Suppressor macrophage treated with lipopolysaccharide for 4 hours (primary cell): ENCODE measurements around the gene FKBP2.

Experiments used
- DNase-seq: peaks from one replicate; pipeline ENCODE4 v3.0.0-alpha.2; 2020

The FKBP2 gene

DNA sequence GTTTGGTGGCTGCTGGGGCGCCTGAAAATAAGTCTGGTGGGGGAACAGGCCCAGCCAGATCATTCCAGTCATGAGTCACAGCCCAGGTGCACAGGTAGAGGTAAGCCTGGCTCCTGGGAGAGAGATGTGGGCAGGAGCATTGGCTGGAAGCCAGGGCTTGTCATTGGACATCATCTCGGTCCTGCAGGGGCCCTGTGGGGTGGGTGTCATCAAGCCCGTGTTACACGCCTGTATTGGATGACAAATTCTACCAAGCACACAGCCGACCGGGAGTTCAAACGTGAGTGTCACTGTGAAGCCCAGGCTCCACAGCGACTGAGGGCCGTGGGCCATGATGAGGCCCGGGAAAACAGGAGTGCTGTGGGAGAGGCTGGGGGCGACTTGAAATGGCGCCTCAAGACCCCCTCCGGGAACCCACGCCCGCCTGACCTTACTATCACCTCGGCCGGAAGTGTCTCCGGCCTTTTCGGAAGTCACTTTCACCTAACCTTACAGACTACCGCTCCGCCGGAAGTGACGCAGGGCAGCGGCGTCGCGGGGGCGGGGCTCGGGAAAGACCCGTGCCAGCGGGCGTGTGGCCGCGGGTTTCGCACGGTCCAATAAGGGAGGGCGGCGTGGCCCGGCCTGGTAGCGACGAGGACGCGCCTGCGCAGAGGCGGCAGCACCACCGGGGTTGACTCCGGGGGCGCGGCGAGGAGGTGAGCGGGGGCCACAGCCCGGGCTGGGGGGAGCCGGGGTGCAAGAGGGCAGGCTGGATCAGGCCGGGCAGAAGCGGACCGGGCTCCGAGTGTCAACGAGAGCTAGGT, at the start of gene FKBP2:
Gene FKBP2, plus strand, starts transcription at position 661 of the 806 bp plus-strand sequence. CDS start 1,293 bp downstream, outside the sequence.
- peak; percentile 99 for DNase-seq

DNA sequence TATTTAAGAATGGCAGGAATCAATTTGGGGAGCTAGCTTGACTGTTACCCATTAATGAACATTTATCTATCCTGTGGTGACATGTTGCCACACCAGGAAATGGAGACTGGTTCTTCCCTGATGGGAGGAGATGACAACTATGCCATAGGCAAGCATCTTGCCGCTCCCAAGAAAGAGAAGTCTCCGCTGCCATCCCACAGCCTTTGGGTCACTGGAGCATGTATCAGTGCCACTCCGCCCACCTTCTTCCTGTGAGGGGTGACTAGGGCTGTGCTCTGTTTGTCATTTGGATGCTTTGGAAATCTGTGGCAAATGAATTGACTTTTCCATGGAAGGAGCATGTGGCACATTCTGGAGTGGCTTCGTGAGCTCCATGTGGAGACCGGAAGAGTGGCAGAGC, 48.5 kb upstream of the FKBP2 start:
- peak; percentile 82 for DNase-seq

DNA sequence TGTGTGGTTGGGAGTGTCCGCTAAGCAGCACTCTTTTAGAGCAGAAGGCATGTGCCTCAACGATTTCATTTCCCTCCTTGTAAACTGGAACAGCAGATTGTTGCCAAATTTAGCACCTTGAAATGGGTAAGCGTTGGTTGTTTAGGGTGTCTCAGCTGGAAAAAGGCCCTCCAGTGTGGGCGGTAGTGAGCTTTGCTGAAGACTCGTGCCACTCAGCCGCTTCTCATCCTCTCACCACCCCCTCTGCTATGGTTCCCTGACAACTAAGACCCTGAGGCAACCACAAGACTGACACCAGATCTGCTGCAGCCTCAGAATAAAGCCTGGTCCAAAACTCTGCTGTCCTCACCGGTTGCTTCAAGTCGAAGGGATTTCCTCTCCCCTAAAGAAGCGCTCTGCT, 44.3 kb upstream of the FKBP2 start:
- DNase-seq, result peak; percentile 60

DNA sequence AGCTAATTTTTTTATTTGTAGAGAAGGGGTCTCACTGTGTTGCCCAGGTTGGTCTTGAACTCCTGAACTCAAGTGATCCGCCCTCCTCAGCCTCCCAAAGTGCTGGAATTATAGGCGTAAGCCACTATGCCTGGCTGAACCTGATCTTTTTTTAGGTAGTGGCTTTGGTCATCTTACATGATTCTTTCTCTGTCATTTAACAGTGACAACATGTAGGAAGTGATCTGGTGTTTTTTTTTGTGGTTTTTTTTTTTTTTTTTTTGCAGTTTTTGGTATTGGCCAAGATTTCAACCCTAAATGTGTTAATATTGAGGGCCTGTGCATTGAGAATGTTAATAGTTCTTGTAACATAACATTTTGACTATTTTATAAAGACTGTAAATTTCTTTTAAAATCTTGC, 42.4 kb upstream of the FKBP2 start:
- peak; percentile 33 for DNase-seq

DNA sequence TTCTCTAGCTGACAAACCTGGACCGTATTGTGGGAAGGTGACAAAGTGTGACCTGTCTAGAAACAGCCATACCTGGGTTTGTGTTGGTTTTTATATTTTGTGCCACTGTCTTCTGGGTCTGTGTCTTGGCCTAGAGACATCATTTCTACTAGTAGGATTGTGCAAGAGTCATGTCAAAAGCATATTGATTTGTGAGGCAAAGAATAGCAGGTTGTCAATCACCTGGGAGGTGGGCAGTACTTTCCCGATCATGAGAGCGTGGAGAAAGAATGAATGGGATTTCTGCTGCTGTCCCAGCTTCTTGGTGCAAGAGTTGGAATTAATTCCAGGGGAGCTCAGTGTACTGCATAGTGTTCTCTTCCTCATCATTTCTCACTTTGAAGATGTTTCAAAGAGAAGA, 39.4 kb upstream of the FKBP2 start:
- DNase-seq, result no peak

DNA sequence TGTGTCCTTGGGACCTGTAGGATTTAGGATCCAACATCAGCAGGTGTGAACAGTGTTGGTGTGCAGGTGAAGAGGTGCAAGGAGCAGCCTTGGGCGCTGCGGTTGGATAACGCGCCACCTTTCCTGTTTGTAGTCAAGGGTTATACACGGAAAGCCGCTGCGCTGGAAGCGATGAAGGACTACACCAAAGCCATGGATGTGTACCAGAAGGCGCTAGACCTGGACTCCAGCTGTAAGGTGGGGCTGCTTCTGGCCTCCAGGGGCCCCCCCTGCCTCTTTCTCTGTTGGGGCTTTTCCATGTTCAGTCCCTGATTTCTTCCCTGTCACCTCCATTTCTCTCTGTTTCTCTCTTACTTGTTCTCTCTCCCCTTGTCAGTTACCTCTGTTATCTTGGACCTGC, 37.9 kb upstream of the FKBP2 start:
- DNase-seq, result no peak

DNA sequence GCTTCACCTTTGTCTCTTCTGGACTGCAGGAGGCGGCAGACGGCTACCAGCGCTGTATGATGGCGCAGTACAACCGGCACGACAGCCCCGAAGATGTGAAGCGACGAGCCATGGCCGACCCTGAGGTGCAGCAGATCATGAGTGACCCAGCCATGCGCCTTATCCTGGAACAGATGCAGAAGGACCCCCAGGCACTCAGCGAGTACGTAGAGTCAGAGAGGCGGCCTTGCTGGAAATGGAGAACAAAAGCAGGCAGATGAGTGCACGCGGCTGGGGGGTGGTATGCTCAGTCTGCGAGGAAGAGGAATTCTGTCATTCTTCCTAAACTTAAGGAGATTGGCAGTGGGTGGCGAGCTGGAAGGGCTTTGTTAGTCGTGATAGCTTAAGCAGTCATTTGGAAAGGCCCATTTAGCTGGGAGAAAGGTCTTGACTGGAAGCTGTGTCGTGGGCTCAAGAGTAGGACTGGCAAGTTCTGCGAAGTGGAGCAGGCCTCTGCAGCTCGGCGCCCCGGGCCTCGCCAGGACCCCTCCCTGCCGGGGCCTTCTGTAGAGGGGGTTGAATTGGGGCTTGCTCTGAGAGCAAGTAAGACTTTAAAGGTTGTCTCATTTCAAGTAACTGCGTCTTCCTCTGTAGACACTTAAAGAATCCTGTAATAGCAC, 37.3 kb upstream of the FKBP2 start:
- no peak for DNase-seq

DNA sequence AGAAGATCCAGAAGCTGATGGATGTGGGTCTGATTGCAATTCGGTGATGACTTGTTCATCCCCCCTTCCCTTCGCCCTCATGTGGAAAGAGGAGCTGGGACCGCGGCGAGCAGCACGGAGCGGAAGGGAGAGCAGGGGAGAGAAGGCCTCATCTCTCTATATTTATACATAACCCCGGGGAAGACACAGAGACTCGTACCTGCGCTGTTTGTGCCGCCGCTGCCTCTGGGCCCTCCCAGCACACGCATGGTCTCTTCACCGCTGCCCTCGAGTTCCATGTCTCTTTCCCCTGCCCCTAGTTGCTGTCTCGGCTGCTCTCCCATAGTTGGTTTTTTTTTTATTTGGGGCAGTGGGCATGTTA, 36.8 kb upstream of the FKBP2 start:
- DNase-seq, result no peak

DNA sequence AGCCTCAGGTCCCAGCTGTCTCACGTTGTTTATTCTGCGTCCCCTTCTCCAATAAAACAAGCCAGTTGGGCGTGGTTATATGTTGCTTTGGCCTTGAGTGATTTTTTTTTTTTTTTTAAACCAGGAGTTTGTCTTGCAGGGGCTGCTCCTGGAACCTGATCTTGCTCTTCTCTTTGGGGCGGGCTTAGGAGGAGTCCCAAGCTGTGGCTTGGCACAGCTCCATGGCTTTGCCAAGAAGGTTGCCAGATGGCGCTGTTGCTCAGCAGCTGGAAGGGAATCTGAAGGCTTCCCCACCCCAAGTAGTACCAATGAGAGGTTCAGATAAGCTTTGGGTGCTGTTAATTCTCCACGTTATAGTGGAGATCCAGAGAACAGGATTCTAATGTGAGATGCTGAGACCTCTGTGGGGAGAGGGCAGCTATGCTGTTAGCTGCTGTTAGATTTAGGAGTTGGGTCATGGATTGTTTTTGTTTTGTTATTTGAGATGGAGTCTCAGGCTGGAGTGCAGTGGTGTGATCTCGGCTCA, 36.4 kb upstream of the FKBP2 start:
- peak; percentile 91 for DNase-seq

DNA sequence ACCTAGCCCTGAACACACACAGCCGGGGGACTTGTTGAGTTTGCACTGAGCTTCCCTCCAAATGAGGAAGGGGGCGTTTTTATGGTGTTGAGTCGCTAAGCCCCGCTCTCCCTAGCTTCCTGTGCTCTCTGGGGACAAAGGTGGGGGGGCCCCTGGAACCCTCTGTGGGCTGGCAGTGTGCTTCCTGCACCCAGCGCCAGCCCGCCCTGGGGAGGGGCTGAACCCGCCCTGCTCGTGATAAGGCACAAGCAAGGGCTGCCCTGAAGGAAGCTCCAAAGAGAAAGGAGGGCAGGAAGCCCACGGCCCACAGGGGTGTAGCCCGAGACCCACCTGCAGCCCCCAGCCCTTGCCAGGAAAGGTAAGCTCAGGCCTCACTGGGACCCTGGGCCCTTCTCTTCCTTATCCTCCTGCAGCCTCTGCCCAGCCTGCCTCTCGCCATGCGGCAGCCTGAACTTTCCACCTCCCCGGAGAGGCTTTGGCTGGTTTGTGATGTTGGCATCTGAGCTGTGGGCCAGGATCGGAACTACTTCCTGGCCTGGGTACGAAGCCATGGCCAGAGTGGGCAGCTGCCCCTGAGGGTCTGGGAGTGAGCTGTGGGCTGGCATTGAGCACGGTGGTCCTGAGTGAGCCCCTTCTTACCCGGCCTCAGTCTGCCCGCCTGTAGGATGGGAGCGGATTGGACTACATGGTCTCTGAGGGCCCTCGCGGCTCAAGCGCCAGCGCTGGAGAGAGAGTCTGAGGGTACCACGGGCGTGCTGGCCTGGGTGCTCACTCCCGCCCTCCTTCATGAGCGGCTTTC, 34.2 kb upstream of the FKBP2 start, which contains the start of gene FERMT3:
Gene FERMT3, plus strand, starts transcription at position 265 of the 799 bp plus-strand sequence. CDS start 644 bp downstream, outside the sequence.
- peak; percentile 72 for DNase-seq

DNA sequence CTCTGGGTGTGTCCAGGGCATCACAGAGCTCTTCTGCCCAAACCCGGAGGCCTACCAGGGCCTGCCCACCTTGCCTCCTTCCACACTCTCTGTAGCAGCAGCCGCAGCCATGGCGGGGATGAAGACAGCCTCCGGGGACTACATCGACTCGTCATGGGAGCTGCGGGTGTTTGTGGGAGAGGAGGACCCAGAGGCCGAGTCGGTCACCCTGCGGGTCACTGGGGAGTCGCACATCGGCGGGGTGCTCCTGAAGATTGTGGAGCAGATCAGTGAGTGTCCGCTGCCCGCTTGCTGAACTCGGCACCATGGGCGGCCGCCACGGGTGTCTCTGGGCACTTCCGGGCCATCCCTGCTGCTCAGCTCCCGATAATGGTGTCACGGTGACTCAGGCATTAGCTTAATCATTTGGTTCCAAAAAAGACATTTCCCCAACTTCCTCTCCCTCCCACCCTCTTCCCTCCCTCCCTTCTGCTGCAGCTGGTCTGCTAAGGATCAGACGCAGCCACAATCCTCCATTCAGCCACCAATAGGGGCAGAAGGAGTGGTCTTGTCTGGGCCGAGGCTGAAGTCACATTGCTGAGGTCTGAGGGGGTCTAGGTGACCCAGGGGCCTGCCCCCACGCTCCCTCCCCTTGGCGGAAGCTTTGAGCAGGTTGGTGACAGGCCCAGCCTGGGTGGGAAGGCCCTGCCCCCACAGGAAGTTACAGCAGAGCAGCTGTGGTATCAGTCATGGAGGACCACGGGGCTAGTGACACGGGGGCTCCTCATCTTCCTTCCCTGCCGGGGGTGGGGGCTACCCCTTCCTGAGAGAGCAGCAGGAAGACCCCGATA, 33.4 kb upstream of the FKBP2 start:
- peak; percentile 93 for DNase-seq

DNA sequence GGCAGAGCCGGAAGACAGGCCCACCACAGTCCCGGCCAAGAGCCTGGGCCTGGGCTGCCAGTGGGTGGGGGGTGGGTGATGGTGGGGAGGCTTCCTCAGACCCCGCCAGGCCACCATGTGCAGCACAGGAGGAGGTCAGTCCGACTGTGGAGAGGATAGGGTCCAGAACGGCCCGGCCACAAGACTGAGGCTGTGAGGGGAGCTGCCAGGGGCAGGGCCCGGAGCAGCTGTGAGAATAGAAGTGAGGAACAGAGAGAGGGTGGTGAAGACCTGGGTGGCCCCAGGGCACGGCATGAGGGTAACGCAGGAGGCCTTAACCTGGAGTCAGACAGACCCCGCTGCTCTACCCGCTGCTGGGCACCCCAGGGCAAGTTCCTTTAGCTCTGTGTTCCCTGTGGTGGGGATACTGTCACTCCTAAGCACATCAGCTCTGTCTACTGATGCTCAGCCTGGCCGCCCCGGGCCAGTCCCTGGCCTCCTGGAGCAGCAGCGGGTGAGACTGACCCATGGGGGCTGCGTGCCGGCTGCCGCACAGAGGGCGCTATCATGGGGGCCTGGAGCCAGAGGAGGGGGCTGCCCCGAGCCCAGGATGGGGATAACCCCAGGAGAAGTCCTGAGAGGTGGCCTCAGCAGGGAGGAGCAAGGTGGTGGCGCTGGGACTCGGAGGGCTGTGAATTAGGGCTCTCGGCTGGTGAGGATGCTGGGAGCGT, 32.7 kb upstream of the FKBP2 start:
- DNase-seq, result no peak

DNA sequence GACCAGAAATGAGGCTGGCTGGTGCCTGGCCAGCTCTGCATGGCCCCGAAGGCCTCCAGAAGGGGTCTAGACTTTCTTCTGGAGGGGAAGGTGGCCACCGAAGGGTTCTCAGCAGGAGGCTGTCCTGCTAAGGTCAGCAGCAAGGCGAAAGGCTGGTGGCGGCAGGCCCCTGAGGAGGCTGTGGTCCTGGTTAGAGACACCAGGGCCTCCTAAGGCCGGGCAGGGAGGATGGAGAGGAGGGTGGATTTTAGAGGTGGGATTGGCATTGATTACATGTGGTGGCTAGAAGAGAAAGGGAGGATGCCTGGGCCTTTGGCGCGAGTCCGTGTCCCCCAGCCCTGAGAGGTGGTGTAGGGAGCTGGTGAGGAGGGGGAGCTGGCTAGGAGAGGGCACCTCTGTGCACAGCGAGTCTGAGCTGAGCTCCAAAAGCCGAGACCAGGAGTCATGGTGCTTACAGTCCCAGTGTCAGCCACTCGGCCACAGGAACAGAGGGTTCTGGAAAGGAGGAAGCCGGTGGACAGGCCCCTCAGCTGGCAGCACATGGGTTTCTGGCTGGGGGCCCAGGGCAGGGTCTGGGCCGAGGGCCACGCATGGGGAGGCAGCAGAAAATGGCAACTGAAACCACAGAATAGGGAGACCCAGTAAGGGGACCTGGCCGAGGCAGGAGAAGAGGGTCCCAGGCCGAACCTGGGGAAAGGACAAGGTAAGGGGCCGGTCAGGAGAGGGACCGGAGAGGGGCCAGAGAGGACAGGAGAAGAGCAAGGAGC, 31.9 kb upstream of the FKBP2 start:
- DNase-seq, result no peak

DNA sequence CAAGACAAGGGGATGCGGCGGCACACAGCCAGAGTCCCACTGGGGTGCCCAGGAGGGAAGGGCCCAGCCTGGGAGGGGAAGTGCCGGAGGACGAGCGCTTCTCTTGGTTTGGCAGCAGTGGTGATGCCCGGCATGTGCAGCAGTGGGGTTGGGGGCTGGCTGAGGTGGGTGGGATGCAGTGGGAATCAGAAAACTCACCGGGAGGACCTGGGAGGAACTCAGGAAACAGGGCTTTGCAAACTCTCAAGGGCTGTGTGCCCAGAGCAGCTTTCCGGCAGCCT, 31.4 kb upstream of the FKBP2 start:
- DNase-seq, result no peak

DNA sequence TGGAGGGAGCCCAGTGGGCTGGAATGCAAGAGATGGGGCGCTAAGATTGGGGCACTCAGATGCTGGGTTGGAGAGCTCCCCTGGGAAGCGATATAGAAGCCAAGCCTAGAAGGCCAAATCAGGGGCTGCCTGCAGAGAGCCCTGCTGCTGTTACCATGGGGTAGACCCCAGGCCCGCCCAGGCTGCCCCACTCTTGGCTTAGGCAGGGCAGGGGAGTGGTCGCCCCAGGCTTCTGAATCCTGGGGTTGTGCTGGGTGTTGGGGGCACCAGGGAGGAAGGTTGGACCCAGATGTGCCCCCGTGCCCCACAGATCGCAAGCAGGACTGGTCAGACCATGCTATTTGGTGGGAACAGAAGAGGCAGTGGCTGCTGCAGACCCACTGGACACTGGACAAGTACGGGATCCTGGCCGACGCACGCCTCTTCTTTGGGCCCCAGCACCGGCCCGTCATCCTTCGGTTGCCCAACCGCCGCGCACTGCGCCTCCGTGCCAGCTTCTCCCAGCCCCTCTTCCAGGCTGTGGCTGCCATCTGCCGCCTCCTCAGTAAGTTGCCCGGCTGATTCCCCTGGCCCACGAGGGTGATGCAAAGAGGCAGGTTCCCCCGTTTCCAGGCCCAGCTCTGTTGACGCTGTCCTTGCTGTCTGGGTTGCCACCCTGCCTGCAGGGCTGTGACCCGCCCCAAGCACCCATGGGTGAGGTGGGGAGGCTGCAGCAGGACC, 30.4 kb upstream of the FKBP2 start:
- no peak for DNase-seq

DNA sequence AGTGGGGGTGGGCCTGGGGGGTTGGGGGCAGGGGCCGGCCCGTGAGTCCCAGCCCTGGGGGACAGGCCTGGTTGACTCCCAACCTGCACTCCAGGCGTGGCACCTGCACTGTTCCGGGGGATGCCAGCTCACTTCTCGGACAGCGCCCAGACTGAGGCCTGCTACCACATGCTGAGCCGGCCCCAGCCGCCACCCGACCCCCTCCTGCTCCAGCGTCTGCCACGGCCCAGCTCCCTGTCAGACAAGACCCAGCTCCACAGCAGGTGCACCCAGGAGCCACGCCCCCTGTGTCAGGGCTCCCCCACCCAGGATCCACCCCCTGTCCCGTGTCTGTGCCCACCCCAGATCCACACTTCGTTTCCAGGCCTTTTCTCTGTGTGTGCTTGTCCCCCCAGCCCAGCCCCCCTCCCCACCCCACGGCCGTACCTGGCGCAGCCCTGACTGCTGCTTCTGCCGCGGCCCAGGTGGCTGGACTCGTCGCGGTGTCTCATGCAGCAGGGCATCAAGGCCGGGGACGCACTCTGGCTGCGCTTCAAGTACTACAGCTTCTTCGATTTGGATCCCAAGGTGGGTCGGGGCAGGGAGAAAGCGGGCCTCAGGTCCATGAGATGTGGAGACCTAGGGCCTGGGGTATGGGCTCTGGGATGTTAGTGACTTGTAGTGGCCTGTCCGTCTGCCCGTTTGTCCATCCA, 29.6 kb upstream of the FKBP2 start:
- no peak for DNase-seq

DNA sequence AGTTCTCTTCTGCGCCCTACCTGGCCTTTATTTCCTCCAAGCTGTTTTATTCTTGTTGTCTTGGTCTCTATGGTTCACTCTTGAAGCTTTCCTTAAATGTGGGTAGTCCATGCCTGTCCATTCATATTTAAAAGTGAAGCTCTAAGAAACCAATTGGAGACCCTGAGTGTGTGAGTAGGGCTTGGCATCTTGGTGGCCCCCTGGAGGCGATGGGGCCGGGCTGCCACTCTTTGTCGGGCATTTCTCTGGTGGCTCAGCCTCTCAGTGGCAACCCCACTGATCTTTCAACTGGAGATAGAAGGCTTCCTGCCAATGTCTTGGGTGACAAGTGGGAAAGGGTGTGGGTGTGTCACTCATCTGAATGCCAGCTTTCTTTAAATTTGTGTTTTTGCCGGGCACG, 24.0 kb upstream of the FKBP2 start:
- no peak for DNase-seq

DNA sequence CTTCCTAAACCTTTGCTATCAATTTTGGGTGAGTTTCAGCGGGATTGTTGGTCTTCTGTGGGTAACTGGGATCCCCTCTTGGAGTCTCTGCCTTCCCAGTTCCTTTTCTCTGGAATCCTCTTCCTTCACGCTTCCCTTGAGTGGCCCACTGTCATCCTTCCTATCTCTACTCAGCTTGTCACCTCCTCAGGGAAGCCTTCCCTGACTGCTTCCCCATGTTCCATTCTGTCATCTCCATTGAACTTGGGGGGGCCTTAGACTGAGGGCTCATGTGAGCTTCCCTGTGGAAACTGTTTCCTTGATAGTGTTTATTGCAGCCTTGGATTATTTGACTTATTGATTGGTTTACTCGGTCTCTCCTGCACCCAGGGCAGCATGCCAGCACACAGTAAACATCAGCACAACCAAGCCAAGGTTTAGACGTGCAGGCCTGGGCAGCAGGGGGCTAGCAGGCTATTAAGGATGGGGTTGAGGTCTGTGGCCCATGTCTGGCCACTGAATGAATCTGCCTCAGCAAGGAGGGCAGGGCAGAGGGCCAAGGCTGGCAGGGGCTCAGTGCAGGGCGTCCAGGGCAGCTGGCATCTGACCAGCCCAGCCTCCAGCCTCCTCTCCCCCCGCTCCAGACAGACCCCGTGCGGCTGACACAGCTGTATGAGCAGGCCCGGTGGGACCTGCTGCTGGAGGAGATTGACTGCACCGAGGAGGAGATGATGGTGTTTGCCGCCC, 22.1 kb upstream of the FKBP2 start:
- no peak for DNase-seq

DNA sequence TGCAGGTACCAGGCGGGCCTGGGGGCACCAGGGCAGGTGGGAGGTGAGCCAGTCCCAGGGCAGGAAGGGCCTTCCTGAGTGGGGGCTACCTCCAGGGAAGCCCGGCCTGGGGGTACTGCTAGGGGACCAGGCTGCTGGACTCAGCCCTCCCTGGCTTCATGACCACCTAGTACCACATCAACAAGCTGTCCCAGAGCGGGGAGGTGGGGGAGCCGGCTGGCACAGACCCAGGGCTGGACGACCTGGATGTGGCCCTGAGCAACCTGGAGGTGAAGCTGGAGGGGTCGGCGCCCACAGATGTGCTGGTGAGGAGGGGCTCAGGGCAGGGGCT, 21.6 kb upstream of the FKBP2 start:
- DNase-seq, result no peak
